WTC11 (cell line): Measurements from ENCODE around the gene DHX34. TPM values are rescaled to one million over a fixed set of nuclear protein-coding genes. Genes with fewer than 3 reads are reported as not detected.
A peak's percentile ranks its signal among the peaks of the same experiment; 100 is the strongest.
"Not testable (repeated sequence)": the region's sequence is repeated elsewhere in the genome, so short reads cannot be mapped to it uniquely, and the experiment has no call there.

Source experiments
- ATAC-seq: fragments of 200-7000 bp; cut with Tn5 transposase; 2 replicates; pipeline ENCODE4 v1.10.0; 2021; ENCODE audit warnings: mild to moderate bottlenecking, moderate library complexity
- CTCF ChIA-PET: fragments of 300-600 bp; sonication (Branson Sonifier 250); formaldehyde crosslinking; loops from one replicate; lab custom pipeline; 2021; ENCODE audit warnings: antibody characterized with exemption; lab: Charles Lee
- POLR2A ChIA-PET: fragments of 350-600 bp; sonication (Branson Sonifier 250); formaldehyde crosslinking; loops from one replicate; lab custom pipeline; 2021; ENCODE audit warnings: antibody characterized with exemption; lab: Charles Lee
- DNase-seq: peaks from one replicate; pipeline ENCODE4 v3.0.0; 2021; ENCODE audit warnings: low spot score
- H3K27ac Mint-ChIP-seq: 2 replicates; pipeline ENCODE4 v1.8.0; 2021; ENCODE audit warnings: mixed read lengths
- H3K27me3 Mint-ChIP-seq: 2 replicates; pipeline ENCODE4 v1.8.0; 2021; ENCODE audit warnings: low read depth, mild to moderate bottlenecking, moderate library complexity, mixed read lengths
- H3K36me3 Mint-ChIP-seq: 2 replicates; pipeline ENCODE4 v1.8.0; 2021; ENCODE audit warnings: mixed read lengths
- H3K4me1 Mint-ChIP-seq: 2 replicates; pipeline ENCODE4 v1.8.0; 2022; ENCODE audit warnings: mixed read lengths
- H3K4me3 Mint-ChIP-seq: 2 replicates; pipeline ENCODE4 v1.8.0; 2021; ENCODE audit warnings: mild to moderate bottlenecking, moderate library complexity, mixed read lengths
- H3K9me3 Mint-ChIP-seq: 2 replicates; pipeline ENCODE4 v1.8.0; 2021; ENCODE audit warnings: mixed read lengths
- CREM ChIP-seq: sonication (generic); formaldehyde crosslinking; IDR thresholded peaks from 2 replicates; pipeline ENCODE4 v1.8.1; 2022; ENCODE audit warnings: mild to moderate bottlenecking, missing genetic modification reagents, moderate library complexity
- EMX1 ChIP-seq: fragments of 250-450 bp; sonication (Bioruptor Pico); IDR thresholded peaks from 2 replicates; pipeline ENCODE4 v1.8.0; 2021; ENCODE audit warnings: mild to moderate bottlenecking
- FOXJ3 ChIP-seq: sonication (generic); formaldehyde crosslinking; IDR thresholded peaks from 2 replicates; pipeline ENCODE4 v1.9.0; 2021; ENCODE audit warnings: missing genetic modification reagents, mild to moderate bottlenecking, borderline replicate concordance
- FOXP1 ChIP-seq: sonication (generic); formaldehyde crosslinking; IDR thresholded peaks from 2 replicates; pipeline ENCODE4 v1.8.0; 2022; ENCODE audit warnings: missing genetic modification reagents, mild to moderate bottlenecking, moderate library complexity, borderline replicate concordance
- GABPB1 ChIP-seq: sonication (generic); formaldehyde crosslinking; IDR thresholded peaks from 2 replicates; pipeline ENCODE4 v1.8.1; 2023; ENCODE audit warnings: mild to moderate bottlenecking, missing genetic modification reagents
- GRHL2 ChIP-seq: fragments of 250-450 bp; sonication (Bioruptor Pico); IDR thresholded peaks from 2 replicates; pipeline ENCODE4 v1.8.0; 2022; ENCODE audit warnings: mild to moderate bottlenecking, moderate library complexity; ENCODE audit not compliant: insufficient replicate concordance, severe bottlenecking
- JUN ChIP-seq: sonication (generic); formaldehyde crosslinking; IDR thresholded peaks from 2 replicates; pipeline ENCODE4 v1.8.0; 2023; ENCODE audit warnings: mild to moderate bottlenecking, missing genetic modification reagents
- NFATC4 ChIP-seq: fragments of 250-450 bp; sonication (Bioruptor Pico); IDR thresholded peaks from 2 replicates; pipeline ENCODE4 v1.9.0; 2021; ENCODE audit warnings: mild to moderate bottlenecking
- SMAD4 ChIP-seq: sonication (generic); formaldehyde crosslinking; IDR thresholded peaks from 2 replicates; pipeline ENCODE4 v1.8.0; 2022; ENCODE audit warnings: mild to moderate bottlenecking, missing genetic modification reagents
- SP1 ChIP-seq: sonication (generic); formaldehyde crosslinking; conservative IDR thresholded peaks from 2 replicates; pipeline ENCODE4 v1.8.1; 2022; ENCODE audit warnings: missing genetic modification reagents
- TEAD1 ChIP-seq: sonication (generic); formaldehyde crosslinking; IDR thresholded peaks from 2 replicates; pipeline ENCODE4 v1.8.0; 2022; ENCODE audit warnings: mild to moderate bottlenecking, missing genetic modification reagents
- ZNF219 ChIP-seq: sonication (generic); formaldehyde crosslinking; IDR thresholded peaks from 2 replicates; pipeline ENCODE4 v1.8.0; 2023; ENCODE audit warnings: missing genetic modification reagents, mild to moderate bottlenecking, borderline replicate concordance
- ZNF232 ChIP-seq: sonication (generic); formaldehyde crosslinking; IDR thresholded peaks from 2 replicates; pipeline ENCODE4 v1.8.0; 2022; ENCODE audit warnings: mild to moderate bottlenecking, missing genetic modification reagents
- ZNF396 ChIP-seq: fragments of 250-450 bp; sonication (Bioruptor Pico); IDR thresholded peaks from 2 replicates; pipeline ENCODE4 v1.8.0; 2021; ENCODE audit warnings: mild to moderate bottlenecking, moderate library complexity, borderline replicate concordance
- total RNA-seq: library from RNA; stranded (reverse); gene quantifications from 3 replicates; pipeline ENCODE4 v1.2.3, GENCODE V29; 2021
- TF ChIP-seq, protein P1 (sequence below): sonication (generic); formaldehyde crosslinking; IDR thresholded peaks from 2 replicates; pipeline ENCODE4 v1.8.0; 2022; ENCODE audit warnings: mild to moderate bottlenecking, missing genetic modification reagents
- TF ChIP-seq, protein P2 (sequence below): sonication (generic); formaldehyde crosslinking; IDR thresholded peaks from 2 replicates; pipeline ENCODE4 v1.8.0; 2022; ENCODE audit warnings: mild to moderate bottlenecking, missing genetic modification reagents
- TF ChIP-seq, protein P3 (sequence below): sonication (generic); formaldehyde crosslinking; IDR thresholded peaks from 2 replicates; pipeline ENCODE4 v1.8.1; 2022; ENCODE audit warnings: mild to moderate bottlenecking, moderate library complexity, missing genetic modification reagents
- TF ChIP-seq, protein P4 (sequence below): sonication (generic); formaldehyde crosslinking; IDR thresholded peaks from 2 replicates; pipeline ENCODE4 v1.8.1; 2023; ENCODE audit warnings: mild to moderate bottlenecking, missing genetic modification reagents
- TF ChIP-seq, protein P5 (sequence below): sonication (generic); formaldehyde crosslinking; IDR thresholded peaks from 2 replicates; pipeline ENCODE4 v1.8.1; 2023; ENCODE audit warnings: mild to moderate bottlenecking, missing genetic modification reagents, borderline replicate concordance
- TF ChIP-seq, protein P6 (sequence below): fragments of 250-450 bp; sonication (Bioruptor Pico); IDR thresholded peaks from 2 replicates; pipeline ENCODE4 v1.9.0; 2021; ENCODE audit warnings: mild to moderate bottlenecking, borderline replicate concordance

Gene DHX34
- total RNA-seq, 1 experiment from 2014 or later, result 35.6 TPM

DNA sequence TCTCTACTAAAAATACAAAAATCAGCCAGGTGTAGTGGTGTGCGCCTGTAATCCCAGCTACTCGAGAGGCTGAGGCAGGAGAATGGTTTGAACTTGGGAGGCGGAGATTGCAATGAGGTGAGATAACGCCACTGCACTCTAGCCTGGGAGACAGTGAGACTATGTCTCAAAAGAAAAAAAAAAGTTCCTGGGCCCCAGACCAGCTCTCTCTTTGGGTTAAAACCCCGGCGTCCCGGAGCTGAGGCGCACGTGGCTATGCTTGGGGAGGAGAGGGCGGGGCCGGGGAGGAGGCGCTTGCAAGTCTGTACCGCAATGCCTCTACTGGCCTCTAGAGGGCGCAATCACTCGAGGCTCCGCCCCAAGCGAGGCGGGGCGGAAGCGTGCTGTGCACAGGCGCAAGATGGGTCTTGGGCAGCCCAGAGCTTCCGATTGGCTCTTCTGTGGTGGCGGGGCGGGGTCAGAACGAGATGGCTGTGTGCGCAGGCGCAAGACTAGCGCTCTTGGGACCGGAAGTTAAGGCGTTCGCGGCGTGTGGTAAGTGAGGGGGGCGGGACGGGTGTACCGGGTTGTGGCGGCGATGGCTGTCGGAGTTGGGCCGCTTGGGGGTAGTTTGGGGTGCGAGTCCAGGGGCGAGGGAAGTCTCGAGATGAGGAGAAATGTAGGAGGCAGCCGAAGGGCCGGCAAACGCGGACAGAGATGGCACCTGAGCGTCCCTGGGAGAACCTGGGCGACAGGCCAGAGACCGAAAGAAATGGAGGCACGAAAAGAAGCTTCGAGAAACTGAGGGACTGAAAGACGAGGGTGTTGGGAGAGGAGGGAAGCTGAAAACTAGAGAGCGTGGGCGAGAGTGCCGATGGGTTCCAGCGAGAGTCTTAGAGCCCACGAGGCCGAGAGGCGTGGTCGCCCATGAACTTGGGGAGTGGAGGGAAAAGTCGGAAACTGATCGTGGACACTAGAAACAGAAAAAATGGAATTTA lies at the start of gene DHX34 (continued):
- no peak for TF ChIP-seq ZNF219
- peak; percentile 98 for TF ChIP-seq SP1 (CRISPR knock-in tag)
- TF ChIP-seq, protein P1, sequence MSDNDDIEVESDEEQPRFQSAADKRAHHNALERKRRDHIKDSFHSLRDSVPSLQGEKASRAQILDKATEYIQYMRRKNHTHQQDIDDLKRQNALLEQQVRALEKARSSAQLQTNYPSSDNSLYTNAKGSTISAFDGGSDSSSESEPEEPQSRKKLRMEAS (CRISPR knock-in tag), result peak; percentile 96
- TF ChIP-seq, protein P2, sequence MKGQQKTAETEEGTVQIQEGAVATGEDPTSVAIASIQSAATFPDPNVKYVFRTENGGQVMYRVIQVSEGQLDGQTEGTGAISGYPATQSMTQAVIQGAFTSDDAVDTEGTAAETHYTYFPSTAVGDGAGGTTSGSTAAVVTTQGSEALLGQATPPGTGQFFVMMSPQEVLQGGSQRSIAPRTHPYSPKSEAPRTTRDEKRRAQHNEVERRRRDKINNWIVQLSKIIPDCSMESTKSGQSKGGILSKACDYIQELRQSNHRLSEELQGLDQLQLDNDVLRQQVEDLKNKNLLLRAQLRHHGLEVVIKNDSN, result peak; percentile 75; the same call in 1 of the 2 replicates
- TF ChIP-seq, protein P3, sequence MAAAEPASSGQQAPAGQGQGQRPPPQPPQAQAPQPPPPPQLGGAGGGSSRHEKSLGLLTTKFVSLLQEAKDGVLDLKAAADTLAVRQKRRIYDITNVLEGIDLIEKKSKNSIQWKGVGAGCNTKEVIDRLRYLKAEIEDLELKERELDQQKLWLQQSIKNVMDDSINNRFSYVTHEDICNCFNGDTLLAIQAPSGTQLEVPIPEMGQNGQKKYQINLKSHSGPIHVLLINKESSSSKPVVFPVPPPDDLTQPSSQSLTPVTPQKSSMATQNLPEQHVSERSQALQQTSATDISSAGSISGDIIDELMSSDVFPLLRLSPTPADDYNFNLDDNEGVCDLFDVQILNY (CRISPR knock-in tag), result peak; percentile 70; the same call in 1 of the 2 replicates
- TF ChIP-seq ZNF396 (CRISPR knock-in tag), result no peak
- peak; percentile 81 for TF ChIP-seq ZNF232 (CRISPR knock-in tag)
- TF ChIP-seq SMAD4, result no peak
- TF ChIP-seq, protein P4, sequence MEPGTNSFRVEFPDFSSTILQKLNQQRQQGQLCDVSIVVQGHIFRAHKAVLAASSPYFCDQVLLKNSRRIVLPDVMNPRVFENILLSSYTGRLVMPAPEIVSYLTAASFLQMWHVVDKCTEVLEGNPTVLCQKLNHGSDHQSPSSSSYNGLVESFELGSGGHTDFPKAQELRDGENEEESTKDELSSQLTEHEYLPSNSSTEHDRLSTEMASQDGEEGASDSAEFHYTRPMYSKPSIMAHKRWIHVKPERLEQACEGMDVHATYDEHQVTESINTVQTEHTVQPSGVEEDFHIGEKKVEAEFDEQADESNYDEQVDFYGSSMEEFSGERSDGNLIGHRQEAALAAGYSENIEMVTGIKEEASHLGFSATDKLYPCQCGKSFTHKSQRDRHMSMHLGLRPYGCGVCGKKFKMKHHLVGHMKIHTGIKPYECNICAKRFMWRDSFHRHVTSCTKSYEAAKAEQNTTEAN, result 0 out of 2 replicates have a peak, but pooled peaks have one; percentile 35
- TF ChIP-seq FOXJ3 (CRISPR knock-in tag), result no peak
- TF ChIP-seq, protein P5, sequence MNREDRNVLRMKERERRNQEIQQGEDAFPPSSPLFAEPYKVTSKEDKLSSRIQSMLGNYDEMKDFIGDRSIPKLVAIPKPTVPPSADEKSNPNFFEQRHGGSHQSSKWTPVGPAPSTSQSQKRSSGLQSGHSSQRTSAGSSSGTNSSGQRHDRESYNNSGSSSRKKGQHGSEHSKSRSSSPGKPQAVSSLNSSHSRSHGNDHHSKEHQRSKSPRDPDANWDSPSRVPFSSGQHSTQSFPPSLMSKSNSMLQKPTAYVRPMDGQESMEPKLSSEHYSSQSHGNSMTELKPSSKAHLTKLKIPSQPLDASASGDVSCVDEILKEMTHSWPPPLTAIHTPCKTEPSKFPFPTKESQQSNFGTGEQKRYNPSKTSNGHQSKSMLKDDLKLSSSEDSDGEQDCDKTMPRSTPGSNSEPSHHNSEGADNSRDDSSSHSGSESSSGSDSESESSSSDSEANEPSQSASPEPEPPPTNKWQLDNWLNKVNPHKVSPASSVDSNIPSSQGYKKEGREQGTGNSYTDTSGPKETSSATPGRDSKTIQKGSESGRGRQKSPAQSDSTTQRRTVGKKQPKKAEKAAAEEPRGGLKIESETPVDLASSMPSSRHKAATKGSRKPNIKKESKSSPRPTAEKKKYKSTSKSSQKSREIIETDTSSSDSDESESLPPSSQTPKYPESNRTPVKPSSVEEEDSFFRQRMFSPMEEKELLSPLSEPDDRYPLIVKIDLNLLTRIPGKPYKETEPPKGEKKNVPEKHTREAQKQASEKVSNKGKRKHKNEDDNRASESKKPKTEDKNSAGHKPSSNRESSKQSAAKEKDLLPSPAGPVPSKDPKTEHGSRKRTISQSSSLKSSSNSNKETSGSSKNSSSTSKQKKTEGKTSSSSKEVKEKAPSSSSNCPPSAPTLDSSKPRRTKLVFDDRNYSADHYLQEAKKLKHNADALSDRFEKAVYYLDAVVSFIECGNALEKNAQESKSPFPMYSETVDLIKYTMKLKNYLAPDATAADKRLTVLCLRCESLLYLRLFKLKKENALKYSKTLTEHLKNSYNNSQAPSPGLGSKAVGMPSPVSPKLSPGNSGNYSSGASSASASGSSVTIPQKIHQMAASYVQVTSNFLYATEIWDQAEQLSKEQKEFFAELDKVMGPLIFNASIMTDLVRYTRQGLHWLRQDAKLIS (CRISPR knock-in tag), result no peak
- peak; percentile 77; the same call in 1 of the 2 replicates for TF ChIP-seq FOXP1 (CRISPR knock-in tag)

DNA sequence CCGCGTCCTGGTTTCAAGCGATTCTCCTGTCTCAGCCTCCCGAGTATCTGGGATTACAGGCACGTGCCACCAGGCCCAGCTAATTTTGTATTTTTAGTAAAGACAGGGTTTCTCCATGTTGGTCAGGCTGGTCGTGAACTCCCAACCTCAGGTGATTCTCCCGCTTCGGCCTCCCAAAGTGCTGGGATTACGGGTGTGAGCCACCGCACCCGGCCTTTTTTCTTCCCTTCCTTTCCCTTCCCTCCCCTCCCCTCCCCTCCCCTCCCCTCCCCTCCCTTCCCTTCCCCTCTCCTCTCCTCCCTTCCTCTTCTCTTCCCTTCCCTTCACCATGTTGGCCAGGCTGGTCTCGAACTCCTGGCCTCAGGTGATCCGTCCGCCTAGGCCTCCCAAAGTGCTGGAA lies 48.2 kb upstream of the DHX34 start:
- DNase-seq, H3K4me1 Mint-ChIP-seq, H3K27me3 Mint-ChIP-seq, H3K9me3 Mint-ChIP-seq, H3K36me3 Mint-ChIP-seq, H3K4me3 Mint-ChIP-seq, POLR2A ChIA-PET, ATAC-seq, H3K27ac Mint-ChIP-seq: not testable (repeated sequence)
- CTCF ChIA-PET, result interaction anchor here (0.6 to 1.2 kb wide), 2 partner anchors 14 to 48 kb away, joined by 3 to 8 read pairs; partner anchors contain the start of gene DHX34

DNA sequence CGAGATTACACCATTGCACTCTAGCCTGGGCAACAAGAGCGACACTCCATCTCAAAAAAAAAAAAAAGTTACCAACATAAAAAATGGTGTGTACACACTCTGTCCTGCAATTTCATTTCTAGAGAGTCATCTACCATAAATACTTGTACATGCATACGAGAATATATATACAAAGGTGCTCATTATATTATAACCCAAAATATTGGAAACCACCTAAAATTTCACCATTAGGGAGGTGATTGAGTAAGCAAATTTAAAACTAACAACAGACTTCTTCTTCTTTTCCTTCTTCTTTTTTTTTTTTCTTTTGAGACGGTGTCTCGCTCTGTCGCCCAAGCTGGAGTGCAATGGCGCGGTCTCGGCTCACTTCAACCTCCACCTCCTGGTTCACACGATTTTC lies 46.9 kb upstream of the DHX34 start:
- Mint-ChIP-seq H3K27me3 (peaks cover 11% of the 10 kb centered on the region), H3K4me1 (peaks cover 2% of the 10 kb centered on the region), H3K9me3 (no peaks in the 10 kb centered on the region), H3K27ac (no peak overlapping the region), H3K4me3 (no peak overlapping the region), H3K36me3 (no peaks in the 10 kb centered on the region)
- ChIA-PET POLR2A (no interaction called here), CTCF (interaction anchor here (0.9 kb wide), 1 partner anchor 47 kb away, joined by 3 read pairs; the partner anchor contains the start of gene DHX34)
- ATAC-seq (no peak), DNase-seq (no peak)
- TF ChIP-seq GRHL2 (no peak), JUN (no peak), NFATC4 (CRISPR knock-in tag) (no peak), GABPB1 (no peak), EMX1 (CRISPR knock-in tag) (no peak), FOXP1 (CRISPR knock-in tag) (no peak), CREM (CRISPR knock-in tag) (no peak), TEAD1 (CRISPR knock-in tag) (no peak)
- TF ChIP-seq, protein P6, sequence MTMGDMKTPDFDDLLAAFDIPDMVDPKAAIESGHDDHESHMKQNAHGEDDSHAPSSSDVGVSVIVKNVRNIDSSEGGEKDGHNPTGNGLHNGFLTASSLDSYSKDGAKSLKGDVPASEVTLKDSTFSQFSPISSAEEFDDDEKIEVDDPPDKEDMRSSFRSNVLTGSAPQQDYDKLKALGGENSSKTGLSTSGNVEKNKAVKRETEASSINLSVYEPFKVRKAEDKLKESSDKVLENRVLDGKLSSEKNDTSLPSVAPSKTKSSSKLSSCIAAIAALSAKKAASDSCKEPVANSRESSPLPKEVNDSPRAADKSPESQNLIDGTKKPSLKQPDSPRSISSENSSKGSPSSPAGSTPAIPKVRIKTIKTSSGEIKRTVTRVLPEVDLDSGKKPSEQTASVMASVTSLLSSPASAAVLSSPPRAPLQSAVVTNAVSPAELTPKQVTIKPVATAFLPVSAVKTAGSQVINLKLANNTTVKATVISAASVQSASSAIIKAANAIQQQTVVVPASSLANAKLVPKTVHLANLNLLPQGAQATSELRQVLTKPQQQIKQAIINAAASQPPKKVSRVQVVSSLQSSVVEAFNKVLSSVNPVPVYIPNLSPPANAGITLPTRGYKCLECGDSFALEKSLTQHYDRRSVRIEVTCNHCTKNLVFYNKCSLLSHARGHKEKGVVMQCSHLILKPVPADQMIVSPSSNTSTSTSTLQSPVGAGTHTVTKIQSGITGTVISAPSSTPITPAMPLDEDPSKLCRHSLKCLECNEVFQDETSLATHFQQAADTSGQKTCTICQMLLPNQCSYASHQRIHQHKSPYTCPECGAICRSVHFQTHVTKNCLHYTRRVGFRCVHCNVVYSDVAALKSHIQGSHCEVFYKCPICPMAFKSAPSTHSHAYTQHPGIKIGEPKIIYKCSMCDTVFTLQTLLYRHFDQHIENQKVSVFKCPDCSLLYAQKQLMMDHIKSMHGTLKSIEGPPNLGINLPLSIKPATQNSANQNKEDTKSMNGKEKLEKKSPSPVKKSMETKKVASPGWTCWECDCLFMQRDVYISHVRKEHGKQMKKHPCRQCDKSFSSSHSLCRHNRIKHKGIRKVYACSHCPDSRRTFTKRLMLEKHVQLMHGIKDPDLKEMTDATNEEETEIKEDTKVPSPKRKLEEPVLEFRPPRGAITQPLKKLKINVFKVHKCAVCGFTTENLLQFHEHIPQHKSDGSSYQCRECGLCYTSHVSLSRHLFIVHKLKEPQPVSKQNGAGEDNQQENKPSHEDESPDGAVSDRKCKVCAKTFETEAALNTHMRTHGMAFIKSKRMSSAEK, result no peak
- TF ChIP-seq, protein P1 (CRISPR knock-in tag), result no peak
